Measurements from ENCODE around the gene LSP1.
"Not testable (repeated sequence)": the region's sequence is repeated elsewhere in the genome, so short reads cannot be mapped to it uniquely, and the experiment has no call there.

Gene LSP1

DNA sequence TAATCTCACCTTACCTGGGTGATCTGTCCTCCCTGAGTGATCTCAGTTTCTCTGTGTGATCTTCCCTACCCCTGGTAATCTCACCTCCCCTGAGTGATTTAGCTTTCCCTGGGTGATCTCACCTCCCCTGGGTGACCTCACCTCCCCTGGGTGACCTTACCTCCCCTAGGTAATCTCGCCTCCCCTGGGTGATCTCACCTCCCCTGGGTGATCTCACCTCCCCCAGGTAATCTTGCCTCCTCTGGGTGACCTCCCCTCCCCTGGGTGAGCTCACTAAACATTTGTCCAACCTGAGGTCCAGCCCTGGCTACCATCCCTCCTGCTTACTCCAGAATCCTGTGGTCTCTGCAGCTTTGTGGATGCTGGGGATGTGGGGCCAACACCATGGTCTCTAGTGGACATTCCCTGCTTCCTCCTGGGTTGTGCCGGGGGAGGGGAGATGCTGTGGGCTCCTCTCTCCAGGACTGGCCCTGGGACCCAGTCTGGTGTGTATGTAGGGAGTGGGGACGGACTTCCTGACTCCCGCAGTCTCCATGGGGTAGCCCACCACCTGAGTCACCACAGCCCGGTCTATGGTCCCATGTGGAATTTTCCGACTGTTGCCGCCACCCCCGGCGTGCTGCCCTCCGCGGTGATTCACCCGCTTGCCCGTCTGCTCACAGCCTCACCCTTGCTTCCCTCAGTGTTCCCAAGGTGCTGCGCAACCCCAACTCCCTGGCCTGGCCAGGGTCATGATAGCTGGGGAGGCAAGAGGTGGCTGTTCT, 9.9 kb downstream of the LSP1 start:
- peak; percentile 42 for DNase-seq (ENCODE audit: low read depth, low spot score)

DNA sequence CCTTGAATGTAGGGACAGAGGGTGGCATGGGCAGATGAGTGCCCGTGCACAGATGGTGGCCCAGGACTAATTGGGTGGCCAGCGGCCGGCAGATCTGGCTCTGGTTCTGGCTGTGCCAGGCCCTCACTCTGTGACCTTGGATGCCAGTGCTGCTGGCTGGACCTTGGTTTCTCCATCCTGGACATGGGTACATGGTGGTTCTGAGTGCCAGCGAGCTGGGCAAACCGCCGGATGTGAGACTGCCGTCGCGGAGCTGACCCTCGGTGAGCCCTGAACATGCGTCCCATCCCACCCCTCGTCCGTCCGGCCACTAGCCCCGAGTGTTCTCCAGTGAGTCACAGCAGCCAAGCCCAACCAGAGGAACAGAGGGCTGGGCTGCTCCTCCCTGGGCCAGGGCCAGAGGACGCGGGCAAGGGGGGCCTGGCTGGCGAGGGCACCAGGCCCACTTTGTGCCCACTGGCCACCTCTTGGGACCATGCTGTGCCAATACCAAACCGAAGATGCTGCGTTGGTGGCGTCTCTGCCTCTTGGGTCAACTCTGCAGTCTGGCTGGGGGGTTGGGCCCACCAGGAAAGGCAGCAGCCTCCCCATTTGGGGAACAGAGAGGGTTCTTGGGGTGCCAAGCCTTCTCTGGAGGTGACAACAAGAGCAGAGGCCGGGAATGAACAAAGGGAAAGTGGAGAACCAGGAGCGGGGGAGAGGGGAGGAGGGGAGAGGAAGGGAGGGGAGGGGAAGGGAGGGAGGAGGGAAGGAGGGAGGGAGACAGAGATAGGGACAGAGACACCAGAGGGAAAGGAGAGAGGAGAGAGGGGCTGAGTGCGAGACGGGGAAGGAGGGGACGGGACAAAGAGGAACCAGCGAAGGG, 10.7 kb downstream of the LSP1 start:
- DNase-seq (ENCODE audit: low read depth, low spot score): peak; percentile 94

GRCh38 chr11:1864231-1864630, 11.3 kb downstream of the LSP1 start:
- DNase-seq (ENCODE audit: low read depth, low spot score): no peak

DNA sequence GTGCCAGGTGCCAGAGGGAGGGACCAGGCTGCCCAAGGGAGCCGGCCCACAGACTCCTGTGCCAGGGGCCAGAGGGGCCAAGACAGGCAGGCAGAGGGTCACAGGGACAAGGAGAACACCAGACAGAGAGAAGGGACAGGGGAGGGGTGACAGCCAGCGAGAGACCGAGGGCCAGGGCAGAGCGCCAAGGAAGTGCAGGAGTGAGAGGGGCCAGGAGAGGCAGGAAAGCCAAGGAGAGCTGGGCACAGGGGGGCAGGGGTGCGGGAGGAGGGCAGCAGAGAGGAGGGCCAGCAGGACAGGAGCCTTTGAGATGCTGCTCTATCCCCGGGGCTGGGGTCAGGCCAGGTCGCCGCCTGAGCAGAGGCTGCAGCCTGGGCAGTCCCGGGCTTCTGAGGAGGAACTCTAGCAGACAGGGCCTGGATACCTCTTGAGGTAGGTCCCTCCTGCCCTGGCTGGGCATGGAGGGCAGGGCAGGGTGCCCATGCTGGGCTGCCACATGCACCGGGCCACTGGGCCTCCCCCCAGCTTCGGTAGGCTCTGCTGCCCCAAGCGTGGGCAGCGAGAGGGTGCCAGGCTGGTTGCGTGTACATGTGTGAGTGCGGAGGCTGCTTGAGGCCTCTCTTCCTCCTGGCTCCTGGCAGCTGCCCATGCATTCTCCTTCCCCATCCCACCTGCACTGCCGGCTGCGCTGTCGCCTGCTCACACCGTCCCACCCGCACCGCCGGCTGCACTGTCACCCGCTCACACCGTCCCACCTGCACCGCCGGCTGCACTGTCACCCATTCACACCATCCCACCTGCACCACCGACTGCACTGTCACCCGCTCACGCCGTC, 12.2 kb downstream of the LSP1 start:
- no peak for DNase-seq (ENCODE audit: low read depth, low spot score)

DNA sequence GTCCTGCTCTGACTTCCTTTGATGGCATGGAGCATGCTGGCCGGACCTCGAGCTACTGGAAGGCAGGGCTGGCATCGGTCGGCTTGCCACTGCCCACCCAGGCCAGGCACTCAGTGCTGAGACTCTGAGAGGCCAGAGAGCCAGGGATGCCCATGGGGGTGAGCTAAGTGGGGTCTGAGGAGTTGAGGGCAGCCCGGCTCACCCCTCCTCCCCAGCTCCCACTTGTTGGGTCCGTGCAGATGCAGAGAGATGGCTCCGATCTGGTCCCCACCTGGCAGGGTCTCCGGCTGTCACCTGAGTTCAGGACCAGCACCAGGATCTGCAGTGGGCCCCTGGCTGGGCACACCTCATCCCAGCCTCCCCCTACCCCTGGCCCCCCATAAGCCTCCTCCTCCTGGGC, 13.3 kb downstream of the LSP1 start:
- no peak for DNase-seq (ENCODE audit: low read depth, low spot score)

GRCh38 chr11:1866776-1867175, 13.9 kb downstream of the LSP1 start:
- no peak for DNase-seq (ENCODE audit: low read depth, low spot score)

GRCh38 chr11:1867381-1867780, 14.5 kb downstream of the LSP1 start:
- no peak for DNase-seq (ENCODE audit: low read depth, low spot score)

DNA sequence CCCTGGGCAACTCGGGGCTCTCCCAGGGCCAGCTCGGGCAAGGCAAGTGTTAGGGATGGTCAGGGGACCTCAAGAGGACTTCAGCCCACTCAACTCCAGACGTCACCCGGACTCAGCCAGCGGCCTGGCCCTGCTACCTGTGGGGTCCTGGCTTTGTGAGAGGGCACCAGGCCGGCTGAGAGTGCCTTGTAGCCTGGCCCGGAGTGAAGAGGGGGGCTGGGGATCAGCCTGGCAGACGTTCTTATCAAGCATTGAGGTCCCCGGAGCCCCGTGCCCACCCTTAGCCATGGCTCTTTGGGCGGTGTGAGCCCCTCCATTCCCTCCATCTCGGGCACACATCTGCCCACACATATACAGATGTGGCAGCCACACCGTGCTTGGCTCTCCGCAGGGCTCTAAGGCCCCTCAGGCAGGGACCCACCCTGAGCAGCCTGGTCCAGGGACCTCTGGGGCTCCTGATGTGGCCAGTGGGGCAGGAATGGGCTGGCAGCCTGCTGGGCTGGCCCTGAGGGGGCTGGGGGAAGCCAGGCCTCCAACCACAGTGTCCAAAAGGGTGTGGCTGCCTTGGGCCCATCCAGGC, 15.3 kb downstream of the LSP1 start:
- no peak for DNase-seq (ENCODE audit: low read depth, low spot score)

GRCh38 chr11:1868636-1869291, 15.9 kb downstream of the LSP1 start:
- no peak for DNase-seq (ENCODE audit: low read depth, low spot score)

DNA sequence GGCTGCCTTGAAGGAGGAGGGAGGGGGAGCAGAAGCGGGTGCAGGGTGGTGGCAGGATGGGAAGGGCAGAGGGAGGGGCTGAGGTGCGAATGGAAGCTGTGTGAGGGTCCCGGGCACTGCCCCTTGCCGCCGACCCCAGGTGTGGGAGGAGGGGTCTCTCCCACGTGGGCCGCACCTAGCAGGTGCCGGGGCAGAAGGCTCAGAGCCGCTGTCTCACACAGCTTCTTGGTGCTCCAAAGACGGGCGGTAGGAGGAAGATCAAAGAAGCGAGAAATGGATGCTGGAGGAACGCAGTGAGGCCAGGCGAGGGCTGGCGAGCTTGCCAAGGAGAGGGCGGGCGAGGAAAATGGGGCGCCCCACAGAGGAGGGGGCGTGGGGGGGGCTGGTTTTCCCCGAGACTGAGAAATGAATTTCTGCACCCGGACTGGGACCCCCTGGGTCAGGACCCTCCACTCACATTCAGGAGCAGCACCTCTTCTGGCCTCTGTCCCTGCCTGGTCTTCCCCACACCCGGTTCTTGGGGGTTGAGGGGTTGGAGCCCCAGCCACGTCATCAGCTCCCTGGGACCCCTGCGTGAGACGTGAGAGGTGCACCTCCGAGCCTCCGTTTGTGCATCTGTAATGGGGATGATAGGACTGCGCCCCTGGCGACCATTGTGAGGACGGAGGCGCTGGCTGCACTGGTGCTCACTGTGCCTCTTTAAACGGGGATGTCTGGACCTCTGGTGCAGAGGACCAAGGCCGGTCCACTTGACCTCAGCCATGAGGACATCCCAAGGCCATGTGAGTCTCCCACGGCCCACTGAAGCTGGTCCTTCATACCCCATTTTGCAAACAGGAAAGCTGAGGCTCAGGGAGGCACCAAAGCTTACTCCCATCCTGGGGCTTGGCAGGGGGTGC, 16.8 kb downstream of the LSP1 start:
- DNase-seq (ENCODE audit: low read depth, low spot score): peak; percentile 53

DNA sequence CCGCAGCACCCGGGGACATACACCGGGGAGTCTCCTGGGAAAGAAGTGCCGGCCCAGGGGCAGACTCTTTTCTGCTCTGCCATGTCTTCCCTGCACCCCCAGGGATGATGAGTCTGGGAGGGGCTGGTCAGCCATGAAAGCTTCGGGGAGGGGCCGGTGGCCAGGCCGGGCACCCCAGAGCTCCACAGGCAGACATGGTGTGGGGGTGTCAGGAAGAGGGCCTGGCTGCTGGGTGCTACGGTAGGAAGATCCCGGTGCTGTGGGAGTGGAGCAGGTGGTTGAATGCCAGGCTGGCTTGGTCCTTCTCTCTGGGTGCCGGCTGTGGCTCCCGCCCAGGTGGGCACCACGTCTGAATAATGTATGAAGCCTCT, 17.4 kb downstream of the LSP1 start:
- no peak for DNase-seq (ENCODE audit: low read depth, low spot score)

- DNase-seq (ENCODE audit: low read depth, low spot score): peak; percentile 24
Observed at GRCh38 chr11:1870721-1871466, 18.0 kb downstream of the LSP1 start.

GRCh38 chr11:1871531-1871930, 18.6 kb downstream of the LSP1 start:
- DNase-seq (ENCODE audit: low read depth, low spot score): no peak

- no peak for DNase-seq (ENCODE audit: low read depth, low spot score)
Observed at GRCh38 chr11:1872267-1872985, 19.5 kb downstream of the LSP1 start.

DNA sequence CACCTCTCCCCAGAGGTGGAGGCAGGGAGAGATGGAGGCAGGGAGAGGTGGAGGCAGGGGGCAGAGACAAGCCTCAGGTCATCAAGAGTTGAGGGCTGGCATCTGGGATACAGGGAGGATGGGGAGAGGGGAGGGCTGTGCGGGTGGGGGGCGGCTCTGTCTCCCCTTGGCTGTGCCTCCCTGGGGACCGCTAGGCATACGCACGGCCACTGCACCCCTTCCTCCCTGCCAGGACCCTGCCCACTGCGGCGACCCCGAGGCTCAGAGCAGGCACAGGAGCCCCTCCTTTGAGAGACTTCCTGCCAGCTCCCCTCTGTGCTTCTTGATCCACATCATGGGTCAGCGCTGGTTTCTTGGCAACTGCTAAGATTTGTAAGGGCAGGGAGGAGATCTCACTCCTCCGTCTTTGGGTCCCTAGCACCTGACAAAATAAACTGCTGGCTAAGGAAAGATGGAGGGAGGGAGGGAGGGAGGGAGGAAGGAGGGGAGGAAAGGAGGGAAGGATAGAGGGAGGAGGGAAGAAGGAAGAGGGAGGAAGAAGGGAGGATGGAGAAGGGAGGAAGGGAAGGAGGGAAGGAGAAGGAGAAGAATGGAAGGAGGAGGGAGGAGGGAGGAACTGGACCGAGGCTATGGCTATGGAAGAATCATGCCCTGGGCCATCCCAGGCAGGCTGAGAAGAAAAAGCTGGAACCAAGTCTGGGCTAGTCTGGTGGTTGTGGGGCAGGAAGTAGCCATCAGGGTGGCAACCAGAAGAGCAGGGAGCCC, 20.3 kb downstream of the LSP1 start:
- no peak for DNase-seq (ENCODE audit: low read depth, low spot score)

DNA sequence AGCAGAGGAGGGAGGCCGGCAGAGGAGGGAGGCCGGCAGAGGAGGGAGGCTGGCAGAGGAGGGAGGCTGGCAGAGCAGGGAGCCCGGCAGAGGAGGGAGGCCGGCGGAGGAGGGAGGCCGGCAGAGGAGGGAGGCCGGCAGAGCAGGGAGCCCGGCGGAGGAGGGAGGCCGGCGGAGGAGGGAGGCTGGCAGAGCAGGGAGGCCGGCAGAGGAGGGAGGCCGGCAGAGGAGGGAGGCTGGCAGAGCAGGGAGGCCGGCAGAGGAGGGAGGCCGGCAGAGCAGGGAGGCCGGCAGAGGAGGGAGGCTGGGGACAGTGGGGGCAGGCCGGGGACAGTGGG, 20.9 kb downstream of the LSP1 start:
- DNase-seq (ENCODE audit: low read depth, low spot score): not testable (repeated sequence)

DNA sequence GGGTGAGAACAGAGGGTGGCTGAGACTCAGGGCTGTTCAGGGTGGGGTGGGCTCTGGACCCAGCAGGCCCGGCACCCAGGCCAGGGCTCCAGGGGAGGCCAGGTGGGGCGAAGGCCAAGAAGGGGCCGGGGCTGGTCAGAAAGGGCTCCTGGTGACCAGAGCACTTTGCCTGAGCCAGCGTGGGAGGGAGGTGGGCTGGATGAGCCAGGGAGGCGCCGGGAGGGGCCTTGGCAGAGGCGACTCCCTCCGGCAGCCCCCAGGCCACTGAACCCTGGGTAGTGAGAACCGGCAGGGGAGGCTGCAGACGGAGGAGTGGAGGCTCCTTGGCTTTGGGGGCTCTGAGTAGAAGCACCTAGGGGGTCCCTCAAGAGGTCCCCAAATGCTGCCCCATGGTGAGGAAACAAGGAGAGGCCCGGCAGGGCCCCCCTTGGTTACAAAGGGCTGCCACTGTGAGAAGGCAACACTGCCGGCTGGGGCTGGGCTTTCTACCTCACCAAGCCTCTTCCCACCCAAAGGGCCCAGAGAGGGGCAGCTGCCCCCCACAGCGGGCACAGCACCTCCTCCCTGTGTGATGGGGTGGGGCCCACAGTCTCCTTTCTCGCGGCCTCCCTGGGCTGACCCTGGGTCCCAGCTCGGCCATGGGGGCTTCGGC, 21.7 kb downstream of the LSP1 start:
- not testable (repeated sequence) for DNase-seq (ENCODE audit: low read depth, low spot score)

Data from ELF-1 (cell line).